CD14-positive monocyte (primary cell): ENCODE results near the gene TXNRD2. TPM values are rescaled to one million over a fixed set of nuclear protein-coding genes. Genes with fewer than 3 reads are reported as not detected.
A peak's percentile ranks its signal among the peaks of the same experiment; 100 is the strongest.

ENCODE experiments used
- DNase-seq, 3 donors: peaks; one replicate each; pipeline ENCODE4 v3.0.0-alpha.2; 2011 to 2022
- H2AFZ ChIP-seq: 2 replicates; pipeline ENCODE4 v1.6.0; 2012; ENCODE audit warnings: mild to moderate bottlenecking, low read depth, low read length, inconsistent platforms; ENCODE audit not compliant: insufficient read depth, poor library complexity, severe bottlenecking
- H3K27ac ChIP-seq, 2 donors: 1 replicate in 1 of 2; 2 replicates in 1 of 2; pipeline ENCODE4 v1.5.1; 2012 to 2013; ENCODE audit warnings: low read length in 2 of 2, control low read depth in 1 of 2, inconsistent platforms in 1 of 2, low read depth in 1 of 2, mild to moderate bottlenecking in 1 of 2
- H3K27me3 ChIP-seq, 2 donors: one replicate each; pipeline versions ENCODE4 v1.6.0 to v1.6.1; 2011 to 2013; ENCODE audit warnings: low read length in 2 of 2; ENCODE audit not compliant: control insufficient read depth in 2 of 2, insufficient read depth in 2 of 2
- H3K36me3 ChIP-seq, 2 donors: replicated peaks in 1 of 2; 1 replicate in 1 of 2; 2 replicates in 1 of 2; pipeline versions ENCODE4 v1.5.1 to v1.6.1; 2012 to 2013; ENCODE audit warnings: low read length in 2 of 2, control low read depth in 1 of 2, inconsistent platforms in 1 of 2, mild to moderate bottlenecking in 1 of 2; ENCODE audit not compliant: insufficient read depth in 2 of 2, control insufficient read depth in 1 of 2
- H3K4me1 ChIP-seq, 2 donors: 1 replicate in 1 of 2; 2 replicates in 1 of 2; pipeline versions ENCODE4 v1.5.1 to v1.6.1; 2012 to 2013; ENCODE audit warnings: low read length in 2 of 2, control low read depth in 1 of 2, inconsistent platforms in 1 of 2, mild to moderate bottlenecking in 1 of 2, moderate library complexity in 1 of 2; ENCODE audit not compliant: insufficient read depth in 2 of 2, control insufficient read depth in 1 of 2
- H3K4me2 ChIP-seq: replicated peaks from 2 replicates; pipeline ENCODE3; 2012; ENCODE audit warnings: low read length, moderate library complexity, mild to moderate bottlenecking; ENCODE audit not compliant: poor library complexity, severe bottlenecking; ENCODE audit errors: extremely low read depth
- H3K4me3 ChIP-seq, 3 experiments: fragments of 200-600 bp in 1 of 3; sonication (generic) in 1 of 3; replicated peaks in 1 of 3; 1 replicate in 2 of 3; 2 replicates in 1 of 3; pipeline ENCODE4 v1.5.1; 2011 to 2013; ENCODE audit warnings: low read length in 3 of 3, mild to moderate bottlenecking in 3 of 3, control low read depth in 2 of 3, low read depth in 2 of 3, inconsistent platforms in 1 of 3, moderate library complexity in 1 of 3
- H3K79me2 ChIP-seq: 2 replicates; pipeline ENCODE4 v1.6.0; 2012; ENCODE audit warnings: mild to moderate bottlenecking, control low read depth, inconsistent platforms, low read length, moderate library complexity; ENCODE audit not compliant: insufficient read depth
- H3K9ac ChIP-seq: 2 replicates; pipeline ENCODE4 v1.6.0; 2017; ENCODE audit warnings: low read length, mild to moderate bottlenecking; ENCODE audit not compliant: insufficient read depth, poor library complexity, severe bottlenecking
- H3K9me3 ChIP-seq, 2 donors: replicated peaks in 1 of 2; 1 replicate in 1 of 2; 2 replicates in 1 of 2; pipeline versions ENCODE4 v1.5.1 to v1.6.1; 2012 to 2013; ENCODE audit warnings: low read length in 2 of 2, control low read depth in 1 of 2; ENCODE audit not compliant: control insufficient read depth in 1 of 2, insufficient read depth in 1 of 2
- H4K20me1 ChIP-seq: 2 replicates; pipeline ENCODE4 v1.6.0; 2012; ENCODE audit warnings: mild to moderate bottlenecking, low read length, control low read depth, moderate library complexity; ENCODE audit not compliant: insufficient read depth
- H3K27ac Mint-ChIP-seq, 7 donors: one replicate each; pipeline ENCODE4 v1.8.0; 2020; ENCODE audit warnings: mild to moderate bottlenecking in 7 of 7, mixed read lengths in 7 of 7, moderate library complexity in 6 of 7, inconsistent platforms in 2 of 7
- H3K27me3 Mint-ChIP-seq, 3 donors: one replicate each; pipeline ENCODE4 v1.8.0; 2021 to 2022; ENCODE audit warnings: low read depth in 3 of 3, mild to moderate bottlenecking in 3 of 3, mixed read lengths in 3 of 3, moderate library complexity in 3 of 3, inconsistent platforms in 1 of 3
- H3K36me3 Mint-ChIP-seq, 2 donors: one replicate each; pipeline ENCODE4 v1.8.0; 2020; ENCODE audit warnings: mixed read lengths in 2 of 2, inconsistent platforms in 1 of 2, mild to moderate bottlenecking in 1 of 2
- H3K4me1 Mint-ChIP-seq: one replicate; pipeline ENCODE4 v1.8.0; 2020; ENCODE audit warnings: mild to moderate bottlenecking, mixed read lengths
- H3K4me3 Mint-ChIP-seq, 2 donors: one replicate each; pipeline ENCODE4 v1.8.0; 2020; ENCODE audit warnings: mild to moderate bottlenecking in 2 of 2, mixed read lengths in 2 of 2, moderate library complexity in 1 of 2
- H3K9me3 Mint-ChIP-seq, 7 donors: one replicate each; pipeline ENCODE4 v1.8.0; 2020 to 2022; ENCODE audit warnings: mixed read lengths in 7 of 7, mild to moderate bottlenecking in 6 of 7, moderate library complexity in 6 of 7, inconsistent platforms in 2 of 7
- WGBS: methylation state at CpG from one replicate; pipeline ENCODE4 v1.1.5; 2013; ENCODE audit warnings: missing lambda C conversion rate; ENCODE audit not compliant: insufficient coverage; 5-methylcytosine and 5-hydroxymethylcytosine counted together
- intact Hi-C, 2 donors: fragments of 100-400 bp; cut with micrococcal nuclease; formaldehyde crosslinking; loops; one replicate each; pipeline versions ENCODE4 v1.15.0 to v1.15.1; 2023
- polyA plus RNA-seq, 3 donors: library from polyadenylated mRNA; depleted of rRNA in 1 of 3; unstranded in 2 of 3; stranded (reverse) in 1 of 3; fragments of 300-500 nt in 2 of 3; fragments of >200 nt in 1 of 3; fragmentation: Illumina TruSeq in 2 of 3; gene quantifications; 1 replicate in 2 of 3; 2 replicates in 1 of 3; pipeline ENCODE4 v1.2.3, GENCODE V29; 2012 to 2021
- TF ChIP-seq, protein P1 (sequence below): fragments of 200-600 bp; IDR thresholded peaks from one replicate; pipeline ENCODE4 v1.8.0; 2022; ENCODE audit warnings: antibody characterized with exemption, mild to moderate bottlenecking

TXNRD2 gene
- polyA plus RNA-seq, 3 donors, result 24.9 to 54.9 (median 30.8) TPM

DNA sequence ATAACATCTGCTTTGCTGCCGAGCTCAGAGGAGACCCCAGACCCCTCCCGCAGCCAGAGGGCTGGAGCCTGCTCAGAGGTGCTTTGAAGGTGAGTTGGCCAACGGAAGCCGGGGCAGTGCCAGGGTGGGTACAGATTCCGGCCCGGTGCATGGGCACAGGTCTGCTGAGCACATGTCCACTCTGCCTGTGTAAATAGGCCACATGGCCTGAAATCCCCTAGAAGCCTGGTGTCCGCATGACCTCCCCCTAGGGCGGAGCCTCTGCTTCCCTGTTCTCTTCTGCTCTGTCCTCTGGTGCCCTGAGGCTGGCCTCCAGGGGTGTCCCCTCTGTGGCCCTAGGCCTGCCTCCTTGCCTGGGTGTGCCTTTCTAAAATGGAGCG is 19.6 kb upstream of the TXNRD2 start:
- Mint-ChIP-seq H3K36me3 (peaks cover 27 to 59% of the 10 kb centered on the region in 2 donors), H3K4me3 (no peak overlapping the region), H3K4me1 (peaks cover 11% of the 10 kb centered on the region), H3K9me3 (no peaks in the 10 kb centered on the region), H3K27me3 (peaks cover 0 to 3% (median 0%) of the 10 kb centered on the region in 3 donors), H3K27ac (peak overlapping the region in 1 of 7 donors; percentile 25)
- intact Hi-C loops, result no loop called here
- Histone ChIP-seq H3K4me3 (no peak overlapping the region), H3K27ac (no peak overlapping the region), H2AFZ (no peak overlapping the region), H4K20me1 (peaks cover 72% of the 10 kb centered on the region), H3K9me3 (no peaks in the 10 kb centered on the region), H3K4me1 (no peaks in the 10 kb centered on the region), H3K27me3 (no peaks in the 10 kb centered on the region), H3K36me3 (peaks cover 36 to 50% of the 10 kb centered on the region in 2 donors), H3K9ac (no peak overlapping the region), H3K79me2 (peaks cover 9% of the 10 kb centered on the region), H3K4me2 (no peak overlapping the region)
- no peak for DNase-seq
- WGBS, result 95% methylated on average over 9 of the region's 9 CpGs
- TF ChIP-seq, protein P1, sequence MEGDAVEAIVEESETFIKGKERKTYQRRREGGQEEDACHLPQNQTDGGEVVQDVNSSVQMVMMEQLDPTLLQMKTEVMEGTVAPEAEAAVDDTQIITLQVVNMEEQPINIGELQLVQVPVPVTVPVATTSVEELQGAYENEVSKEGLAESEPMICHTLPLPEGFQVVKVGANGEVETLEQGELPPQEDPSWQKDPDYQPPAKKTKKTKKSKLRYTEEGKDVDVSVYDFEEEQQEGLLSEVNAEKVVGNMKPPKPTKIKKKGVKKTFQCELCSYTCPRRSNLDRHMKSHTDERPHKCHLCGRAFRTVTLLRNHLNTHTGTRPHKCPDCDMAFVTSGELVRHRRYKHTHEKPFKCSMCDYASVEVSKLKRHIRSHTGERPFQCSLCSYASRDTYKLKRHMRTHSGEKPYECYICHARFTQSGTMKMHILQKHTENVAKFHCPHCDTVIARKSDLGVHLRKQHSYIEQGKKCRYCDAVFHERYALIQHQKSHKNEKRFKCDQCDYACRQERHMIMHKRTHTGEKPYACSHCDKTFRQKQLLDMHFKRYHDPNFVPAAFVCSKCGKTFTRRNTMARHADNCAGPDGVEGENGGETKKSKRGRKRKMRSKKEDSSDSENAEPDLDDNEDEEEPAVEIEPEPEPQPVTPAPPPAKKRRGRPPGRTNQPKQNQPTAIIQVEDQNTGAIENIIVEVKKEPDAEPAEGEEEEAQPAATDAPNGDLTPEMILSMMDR, result no peak

DNA sequence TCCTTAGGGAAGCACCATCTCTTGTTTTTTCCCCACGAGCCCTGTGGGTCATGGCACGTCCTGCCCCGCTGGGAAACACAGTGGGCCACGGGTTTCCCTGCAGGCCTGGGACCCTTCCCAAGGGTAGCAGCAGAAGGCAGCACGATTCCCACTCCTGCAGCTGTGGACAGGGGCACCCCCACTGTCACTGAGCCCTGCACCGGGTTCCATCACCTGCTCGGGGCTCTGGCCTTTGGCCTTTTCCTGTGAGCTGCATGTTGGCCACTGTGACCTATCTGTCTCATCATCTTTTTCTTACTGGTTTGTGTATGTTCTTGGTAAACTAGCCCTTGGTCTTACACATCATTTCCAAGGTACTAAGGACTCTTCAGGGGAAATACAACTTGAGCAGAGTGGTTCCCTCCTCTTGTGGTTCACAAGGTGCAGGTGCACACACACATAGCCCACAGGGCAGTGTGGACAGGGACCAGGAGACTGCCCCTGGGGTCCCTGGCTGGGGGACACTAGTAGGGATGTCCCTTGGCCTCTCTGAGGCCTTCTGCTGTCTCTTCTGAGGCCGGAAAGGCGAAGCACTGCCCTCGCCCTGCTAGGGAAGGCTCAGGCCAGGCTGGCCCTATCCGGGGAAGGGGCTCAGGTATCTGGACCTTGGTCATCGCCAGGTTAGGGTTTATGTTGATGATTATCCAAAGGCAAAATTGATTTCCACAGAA is 19.0 kb upstream of the TXNRD2 start:
- Histone ChIP-seq H3K9me3 (no peaks in the 10 kb centered on the region), H3K27ac (no peak overlapping the region), H3K4me1 (no peaks in the 10 kb centered on the region), H3K4me3 (no peak overlapping the region), H2AFZ (no peak overlapping the region), H3K9ac (no peak overlapping the region), H3K27me3 (no peaks in the 10 kb centered on the region), H3K79me2 (peaks cover 9% of the 10 kb centered on the region), H3K4me2 (no peak overlapping the region), H3K36me3 (peaks cover 36 to 46% of the 10 kb centered on the region in 2 donors), H4K20me1 (peaks cover 74% of the 10 kb centered on the region)
- DNase-seq, result no peak
- no peaks in the 10 kb centered on the region for H3K9me3 Mint-ChIP-seq
- H3K27me3 Mint-ChIP-seq, result peaks cover 0 to 3% (median 0%) of the 10 kb centered on the region in 3 donors
- H3K36me3 Mint-ChIP-seq, result peaks cover 25 to 54% of the 10 kb centered on the region in 2 donors
- H3K27ac Mint-ChIP-seq, result no peak overlapping the region
- H3K4me3 Mint-ChIP-seq, result no peak overlapping the region
- H3K4me1 Mint-ChIP-seq, result peaks cover 11% of the 10 kb centered on the region
- TF ChIP-seq, protein P1, result no peak
- intact Hi-C loops, result no loop called here
- 99% methylated on average over 11 of the region's 12 CpGs for WGBS
